Choroid plexus epithelial cell (primary cell): Measurements from ENCODE around the gene OAF.

ENCODE experiments used
- DNase-seq: peaks from one replicate; pipeline ENCODE4 v3.0.0-alpha.2; 2010; ENCODE audit warnings: low read depth
- H3K4me3 ChIP-seq: 2 replicates; pipeline ENCODE4 v1.5.1; 2011; ENCODE audit warnings: low read depth, mild to moderate bottlenecking, control low read depth, low read length, moderate library complexity
- TF ChIP-seq, protein P1 (sequence below): conservative IDR thresholded peaks from 2 replicates; pipeline ENCODE4 v1.5.1; 2011; ENCODE audit warnings: low read depth, mild to moderate bottlenecking, control low read depth, inconsistent platforms, low read length, moderate library complexity

The OAF gene

DNA sequence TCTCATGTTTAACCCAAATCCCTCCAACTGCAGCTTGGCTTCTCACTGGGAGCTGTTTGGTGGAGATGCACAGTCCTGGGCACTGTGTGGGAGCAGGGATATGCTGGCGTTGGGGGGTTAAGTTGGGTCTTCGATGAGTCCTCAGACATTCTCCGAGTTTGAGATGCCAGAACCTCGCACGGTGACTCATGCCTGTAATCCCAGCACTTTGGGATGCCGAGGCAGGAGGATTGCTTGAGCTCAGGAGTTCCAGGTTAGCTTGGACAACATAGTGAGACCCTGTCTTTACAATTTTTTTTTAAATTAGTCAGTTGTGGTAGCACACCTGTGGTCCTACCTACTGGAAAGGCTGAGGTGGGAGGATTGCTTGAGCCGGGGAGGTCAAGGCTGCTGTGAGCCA is 49.8 kb downstream of the OAF start:
- H3K4me3 ChIP-seq, result no peak overlapping the region
- TF ChIP-seq, protein P1, sequence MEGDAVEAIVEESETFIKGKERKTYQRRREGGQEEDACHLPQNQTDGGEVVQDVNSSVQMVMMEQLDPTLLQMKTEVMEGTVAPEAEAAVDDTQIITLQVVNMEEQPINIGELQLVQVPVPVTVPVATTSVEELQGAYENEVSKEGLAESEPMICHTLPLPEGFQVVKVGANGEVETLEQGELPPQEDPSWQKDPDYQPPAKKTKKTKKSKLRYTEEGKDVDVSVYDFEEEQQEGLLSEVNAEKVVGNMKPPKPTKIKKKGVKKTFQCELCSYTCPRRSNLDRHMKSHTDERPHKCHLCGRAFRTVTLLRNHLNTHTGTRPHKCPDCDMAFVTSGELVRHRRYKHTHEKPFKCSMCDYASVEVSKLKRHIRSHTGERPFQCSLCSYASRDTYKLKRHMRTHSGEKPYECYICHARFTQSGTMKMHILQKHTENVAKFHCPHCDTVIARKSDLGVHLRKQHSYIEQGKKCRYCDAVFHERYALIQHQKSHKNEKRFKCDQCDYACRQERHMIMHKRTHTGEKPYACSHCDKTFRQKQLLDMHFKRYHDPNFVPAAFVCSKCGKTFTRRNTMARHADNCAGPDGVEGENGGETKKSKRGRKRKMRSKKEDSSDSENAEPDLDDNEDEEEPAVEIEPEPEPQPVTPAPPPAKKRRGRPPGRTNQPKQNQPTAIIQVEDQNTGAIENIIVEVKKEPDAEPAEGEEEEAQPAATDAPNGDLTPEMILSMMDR, result no peak
- no peak for DNase-seq

DNA sequence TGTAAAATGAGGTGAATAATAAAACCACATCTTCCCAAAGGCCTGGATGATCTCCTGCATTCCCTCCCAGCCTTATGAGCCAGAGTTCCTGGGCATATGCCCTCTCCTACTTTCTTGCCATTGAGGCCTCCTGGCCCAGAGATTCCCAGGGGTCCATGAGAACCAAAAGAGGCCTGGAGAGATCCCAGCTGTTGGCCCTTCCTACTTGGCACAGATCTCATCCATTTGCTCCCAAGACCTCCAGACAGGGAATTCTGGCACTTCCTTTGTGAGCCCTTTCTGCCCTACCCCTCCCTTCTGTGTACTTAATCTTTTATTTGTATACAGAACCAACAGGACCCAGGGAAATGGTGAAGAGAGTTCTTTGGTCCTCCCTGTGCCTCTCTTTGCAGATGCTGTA is 50.5 kb downstream of the OAF start:
- DNase-seq, result no peak
- TF ChIP-seq, protein P1, result no peak
- no peak overlapping the region for H3K4me3 ChIP-seq

DNA sequence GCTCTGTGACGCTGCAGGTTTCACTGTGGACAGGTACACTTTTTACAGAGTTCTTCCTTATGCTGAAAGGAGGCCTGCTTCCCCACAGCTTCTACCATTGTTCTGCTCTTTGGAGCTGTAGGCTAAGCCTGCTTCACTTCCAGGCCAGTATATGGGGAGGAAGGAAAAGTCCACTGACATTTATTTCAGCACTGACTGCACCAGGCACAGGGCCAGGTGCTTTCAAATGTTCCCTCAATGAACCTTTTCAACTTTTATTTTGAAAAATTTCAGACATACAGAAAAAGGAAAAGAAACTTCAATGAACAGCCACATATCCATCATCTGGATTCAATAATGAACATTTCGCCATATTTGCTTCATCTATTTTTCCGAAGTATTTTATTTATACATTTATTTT is 51.1 kb downstream of the OAF start:
- TF ChIP-seq, protein P1, result no peak
- no peak for DNase-seq
- no peak overlapping the region for H3K4me3 ChIP-seq

DNA sequence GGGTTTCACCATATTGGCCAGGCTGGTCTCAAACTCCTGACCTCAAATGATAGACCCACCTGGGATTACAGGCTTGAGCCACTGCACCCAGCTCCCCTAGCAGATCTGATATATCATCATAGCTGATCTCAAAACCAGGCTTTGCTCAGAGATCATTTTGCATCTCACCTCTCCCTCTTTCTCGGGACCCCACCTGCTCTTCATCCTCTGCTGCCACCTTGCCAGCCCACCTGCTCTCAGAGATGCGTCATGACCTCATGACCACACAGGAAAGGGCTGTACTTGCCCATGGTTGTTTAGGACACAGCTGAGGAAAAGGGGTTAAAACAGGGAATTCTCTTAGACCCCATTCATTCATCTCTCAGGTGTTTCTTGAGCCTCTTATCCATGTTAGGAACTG is 56.5 kb downstream of the OAF start:
- DNase-seq, result no peak
- H3K4me3 ChIP-seq, result no peak overlapping the region
- TF ChIP-seq, protein P1, result no peak

DNA sequence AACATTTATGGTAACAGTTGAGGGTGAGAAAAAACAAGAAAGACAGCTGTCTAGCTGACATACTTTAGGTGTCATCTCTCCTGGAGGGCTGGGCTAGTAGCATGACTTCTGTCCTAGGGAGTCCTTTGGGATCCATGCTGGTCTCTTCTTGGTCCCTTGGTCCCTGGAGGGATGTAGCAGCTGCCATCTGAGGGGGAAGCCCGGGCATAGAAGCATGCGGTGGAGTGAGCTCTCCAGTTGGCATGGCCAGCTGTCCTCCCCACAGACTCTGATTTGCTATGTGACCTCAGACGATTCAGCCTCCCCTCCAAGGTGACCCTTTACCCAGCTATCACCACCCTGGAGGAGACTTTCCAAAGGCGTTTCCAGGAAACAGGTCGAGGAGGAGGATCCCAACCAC is 57.9 kb downstream of the OAF start:
- no peak for DNase-seq
- no peak overlapping the region for H3K4me3 ChIP-seq
- TF ChIP-seq, protein P1, result no peak

DNA sequence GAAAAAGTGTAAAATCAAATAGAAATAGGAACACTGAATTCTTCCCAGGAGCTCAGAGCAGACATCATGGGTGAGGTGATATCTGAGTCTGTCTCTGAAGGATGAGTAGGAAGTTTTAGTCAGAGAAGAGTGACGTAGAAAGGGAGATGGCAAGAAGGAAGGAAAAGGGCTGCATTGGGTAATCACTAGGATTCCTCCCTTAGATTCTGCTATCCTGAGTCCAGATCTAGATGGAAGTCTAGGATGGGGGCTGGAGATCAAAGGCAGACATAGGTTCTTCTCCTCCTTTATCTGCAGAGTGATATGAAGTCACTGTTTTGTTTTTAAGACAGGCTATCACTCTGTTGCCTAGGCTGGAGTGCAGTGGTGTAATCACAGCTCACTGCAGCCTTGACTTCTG is 59.6 kb downstream of the OAF start:
- H3K4me3 ChIP-seq, result no peak overlapping the region
- no peak for DNase-seq
- TF ChIP-seq, protein P1, result no peak

DNA sequence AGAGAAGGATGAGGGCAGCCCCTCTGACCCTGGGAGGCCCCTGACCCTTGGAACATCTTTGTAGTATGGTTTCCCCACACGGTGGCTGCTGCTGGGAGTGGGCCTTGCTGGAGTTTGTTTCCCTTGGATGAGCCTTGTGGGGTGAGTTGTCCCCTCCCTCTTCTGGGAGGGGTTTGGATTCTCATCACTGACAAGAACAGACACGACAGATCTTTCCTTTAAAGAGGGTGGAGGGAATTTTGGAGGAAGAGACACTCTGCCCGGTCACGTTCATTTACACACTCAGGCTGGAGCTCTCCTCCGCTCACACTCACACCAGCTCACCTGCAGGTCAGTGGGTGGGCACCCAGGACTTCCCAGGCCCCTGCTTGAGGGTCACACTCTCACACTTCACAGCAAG is 60.8 kb downstream of the OAF start:
- no peak overlapping the region for H3K4me3 ChIP-seq
- TF ChIP-seq, protein P1, result no peak
- no peak for DNase-seq
